Endometrium (tissue), 2 donors: ENCODE measurements around the gene FARS2.
"Not testable (repeated sequence)": the region's sequence is repeated elsewhere in the genome, so short reads cannot be mapped to it uniquely, and the experiment has no call there.

Source experiments
- FAIRE-seq: peaks from 2 replicates; lab custom pipeline; 2012; peaks lifted over from hg19 to GRCh38; lab: Jason Lieb, UNC
- donor health status: control.
- donor health status: control.

FARS2 gene

GRCh38 chr6:5670811-5671561 lies 409.7 kb downstream of the FARS2 start:
- FAIRE-seq = no peak

GRCh38 chr6:5671601-5672559 lies 410.6 kb downstream of the FARS2 start:
- no peak for FAIRE-seq

- no peak for FAIRE-seq
Measured at GRCh38 chr6:5672581-5673011, 411.3 kb downstream of the FARS2 start.

GRCh38 chr6:5673019-5673790 lies 411.9 kb downstream of the FARS2 start:
- FAIRE-seq = no peak

GRCh38 chr6:5674141-5674540 lies 412.8 kb downstream of the FARS2 start:
- FAIRE-seq = no peak

- no peak for FAIRE-seq
Measured at GRCh38 chr6:5674721-5675120, 413.4 kb downstream of the FARS2 start.

- FAIRE-seq = no peak
Measured at GRCh38 chr6:5676701-5677100, 415.4 kb downstream of the FARS2 start.

- no peak for FAIRE-seq
Measured at GRCh38 chr6:5677219-5678000, 416.1 kb downstream of the FARS2 start.

GRCh38 chr6:5679270-5679669 lies 418.0 kb downstream of the FARS2 start:
- no peak for FAIRE-seq

- FAIRE-seq = no peak
Measured at GRCh38 chr6:5679691-5680090, 418.4 kb downstream of the FARS2 start.

- FAIRE-seq = no peak
Measured at GRCh38 chr6:5680095-5680494, 418.8 kb downstream of the FARS2 start.

GRCh38 chr6:5681480-5681879 lies 420.2 kb downstream of the FARS2 start:
- no peak for FAIRE-seq

GRCh38 chr6:5682530-5682929 lies 421.2 kb downstream of the FARS2 start:
- FAIRE-seq = no peak

GRCh38 chr6:5683747-5684146 lies 422.4 kb downstream of the FARS2 start:
- FAIRE-seq = not testable (repeated sequence)

GRCh38 chr6:5684320-5685053 lies 423.2 kb downstream of the FARS2 start:
- FAIRE-seq = no peak

GRCh38 chr6:5693225-5694145 lies 432.2 kb downstream of the FARS2 start:
- no peak for FAIRE-seq

- no peak for FAIRE-seq
Measured at GRCh38 chr6:5695260-5696245, 434.2 kb downstream of the FARS2 start.

GRCh38 chr6:5697508-5697907 lies 436.2 kb downstream of the FARS2 start:
- FAIRE-seq = no peak
